ENCODE measurements around the gene CENPW.

Gene CENPW

GRCh38 chr6:126374372-126374771, 34.5 kb downstream of the CENPW start:
- no peak for DNase-seq

DNA sequence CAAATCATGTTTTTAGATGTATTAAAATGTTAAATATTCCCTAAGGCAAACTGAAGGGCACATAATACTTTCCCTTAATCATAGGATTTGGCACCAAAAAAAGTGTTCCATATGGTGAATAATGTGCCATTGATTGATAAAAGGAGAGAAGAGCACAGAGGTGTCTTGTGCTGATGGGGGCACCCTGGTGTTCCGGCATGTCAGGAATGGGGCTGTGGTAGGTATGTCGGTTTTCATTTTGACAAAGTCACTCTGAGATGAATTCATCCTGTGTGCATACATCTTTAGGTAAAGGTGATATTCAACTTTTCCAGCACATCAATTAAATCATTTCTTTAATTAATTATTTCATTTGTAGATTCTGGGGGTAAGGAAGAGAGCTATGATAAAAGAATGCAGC, 36.8 kb downstream of the CENPW start:
- DNase-seq, result no peak

GRCh38 chr6:126377594-126378153, 37.8 kb downstream of the CENPW start:
- no peak for DNase-seq

DNA sequence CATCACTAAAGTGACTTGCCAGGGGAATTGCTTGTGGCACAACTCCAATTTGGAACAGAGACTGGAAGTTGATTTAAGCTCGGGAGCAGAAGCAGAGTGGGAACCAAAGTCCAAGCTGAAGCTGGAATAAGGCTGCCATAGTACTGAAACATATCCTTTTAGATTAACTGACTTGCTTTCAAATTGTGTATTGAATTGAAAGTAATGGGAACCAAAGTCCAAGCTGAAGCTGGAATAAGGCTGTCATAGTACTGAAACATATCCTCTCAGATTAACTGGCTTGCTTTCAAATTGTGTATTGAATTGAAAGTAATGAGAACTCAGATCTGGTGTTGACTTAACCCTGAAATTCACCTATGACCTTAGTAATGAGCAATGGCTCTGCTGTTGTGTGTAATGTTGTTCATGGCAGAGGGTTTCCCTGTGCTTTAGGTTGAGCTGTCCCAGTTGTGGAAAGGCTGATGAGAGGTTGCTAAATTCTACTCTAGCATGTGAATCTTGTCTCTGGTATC, 40.2 kb downstream of the CENPW start:
- DNase-seq, result no peak

DNA sequence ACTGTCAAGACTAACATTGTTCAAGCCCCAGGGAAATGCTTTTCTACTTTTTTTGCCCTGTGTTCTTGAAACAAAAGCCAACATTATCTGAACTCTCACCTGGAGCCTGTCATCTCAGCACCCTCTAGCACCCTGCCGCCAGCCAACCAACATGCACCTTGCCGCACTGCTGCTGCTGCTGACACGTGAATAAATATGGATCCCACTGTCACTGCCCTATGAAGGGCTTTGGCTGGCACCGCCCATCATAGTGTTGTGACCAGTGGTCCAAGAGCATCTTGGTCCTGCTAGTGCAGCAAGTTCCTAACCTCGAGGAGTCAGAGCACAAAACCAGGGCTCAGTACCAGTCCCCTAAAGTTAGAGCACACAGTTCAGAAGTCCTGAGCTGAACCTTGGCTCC, 41.6 kb downstream of the CENPW start:
- DNase-seq, result no peak

- no peak for DNase-seq
These were observed 43.3 kb downstream of the CENPW start for GRCh38 chr6:126383203-126383602.

- no peak for DNase-seq
These were observed 45.6 kb downstream of the CENPW start for GRCh38 chr6:126385536-126385935.

DNA sequence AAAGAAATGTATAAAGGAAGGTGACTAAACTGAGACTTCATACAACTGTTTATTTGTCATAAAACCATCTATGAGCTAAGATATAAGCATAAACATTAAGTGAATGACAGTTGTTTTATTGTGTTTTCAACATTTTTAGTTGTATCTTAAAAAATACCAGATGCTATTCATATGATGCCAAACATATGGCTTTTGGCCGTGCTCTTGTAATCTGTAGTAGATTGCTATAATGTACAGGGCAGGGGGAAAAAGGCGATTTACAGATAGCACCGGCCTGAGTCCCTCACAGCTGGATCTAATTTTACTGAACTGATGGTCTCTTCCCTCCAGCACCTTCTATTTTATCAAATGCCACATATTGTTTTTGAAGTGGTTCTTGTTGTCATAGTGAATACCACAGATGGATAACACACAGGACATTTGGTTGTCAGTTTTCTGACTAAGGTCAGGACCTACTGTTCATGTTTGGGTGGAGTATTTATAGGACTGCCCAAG, 48.2 kb downstream of the CENPW start:
- DNase-seq, result no peak

DNA sequence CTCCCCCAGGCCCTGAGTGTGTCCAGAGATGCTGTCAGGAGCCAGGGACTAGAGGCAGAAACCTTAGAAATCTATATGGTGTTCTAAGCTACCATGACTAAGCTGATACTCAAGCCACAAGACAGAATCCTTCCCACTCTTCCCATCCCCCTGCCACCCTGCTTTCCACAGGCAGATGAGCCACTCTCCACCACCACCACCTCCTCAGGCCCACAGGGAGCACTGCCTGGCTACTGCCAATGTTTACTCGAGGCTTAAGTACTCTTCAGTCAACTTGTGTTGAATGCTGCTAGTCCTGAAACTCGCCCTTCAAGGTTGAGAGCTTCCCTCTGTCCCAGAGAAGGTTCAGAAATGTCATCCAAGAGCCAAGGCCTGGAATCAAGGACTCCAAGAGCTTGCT, 56.2 kb downstream of the CENPW start:
- DNase-seq, result no peak

Measured in NCI-H345 (cell line).